Body of pancreas (tissue), 4 donors: ENCODE measurements around the gene GIMAP6. TPM values are rescaled to one million over a fixed set of nuclear protein-coding genes. Genes with fewer than 3 reads are reported as not detected.

Source experiments
- ATAC-seq: fragments of 150-250 bp; one replicate; pipeline ENCODE4 v1.9.1; 2016
- DNase-seq, 4 donors: peaks; one replicate each; pipeline ENCODE4 v3.0.0-alpha.2; 2019
- H3K27ac ChIP-seq, 4 donors: fragments of 200-600 bp; sonication (generic); 1 replicate in 3 of 4; 2 replicates in 1 of 4; pipeline versions ENCODE4 v1.5.1 to v1.6.1; 2016 to 2019; ENCODE audit warnings: mild to moderate bottlenecking in 1 of 4, mixed read lengths in 1 of 4, moderate library complexity in 1 of 4
- H3K27me3 ChIP-seq, 2 donors: fragments of 200-600 bp; sonication (generic); one replicate each; pipeline ENCODE4 v1.6.0; 2016; ENCODE audit warnings: mild to moderate bottlenecking in 1 of 2
- H3K36me3 ChIP-seq, 2 donors: fragments of 200-600 bp; sonication (generic); replicated peaks in 1 of 2; 2 replicates each; pipeline ENCODE4 v1.5.1; 2016; ENCODE audit warnings: low read depth in 2 of 2; ENCODE audit not compliant: insufficient read depth in 1 of 2
- H3K4me1 ChIP-seq: fragments of 200-600 bp; sonication (generic); one replicate; pipeline ENCODE4 v1.6.0; 2016
- H3K4me3 ChIP-seq, 2 donors: fragments of 200-600 bp; sonication (generic); 1 replicate in 1 of 2; 2 replicates in 1 of 2; pipeline ENCODE4 v1.5.1; 2016 to 2019
- H3K9me3 ChIP-seq, 3 donors: fragments of 200-600 bp; sonication (generic); 1 replicate in 2 of 3; 2 replicates in 1 of 3; pipeline ENCODE4 v1.5.1; 2016
- CTCF ChIP-seq, 7 experiments: fragments of 450-650 bp in 4 of 7; fragments of 200-600 bp in 3 of 7; sonication (generic) in 3 of 7; IDR thresholded peaks; one replicate each; pipeline ENCODE4 v1.5.1; 2016 to 2019; ENCODE audit warnings: antibody characterized with exemption in 7 of 7
- POLR2A ChIP-seq, 3 donors: fragments of 450-650 bp; IDR thresholded peaks; one replicate each; pipeline ENCODE4 v1.6.1; 2016; ENCODE audit warnings: antibody characterized with exemption in 3 of 3, mild to moderate bottlenecking in 2 of 3
- WGBS, 2 donors: methylation state at CpG; one replicate each; pipeline ENCODE4 v1.1.5; 2017; 5-methylcytosine and 5-hydroxymethylcytosine counted together
- intact Hi-C: fragments of 100-400 bp; cut with DNase I; formaldehyde crosslinking; loops from one replicate; pipeline ENCODE4 v1.15.1; 2023
- total RNA-seq, 2 donors: library from RNA; depleted of rRNA; stranded (reverse); fragments of >200 nt; gene quantifications; one replicate each; pipeline ENCODE4 v1.1.0, GENCODE V29; 2016

Gene GIMAP6
- total RNA-seq, 2 donors from 2014 or later = 8.6 to 10.6 TPM

DNA sequence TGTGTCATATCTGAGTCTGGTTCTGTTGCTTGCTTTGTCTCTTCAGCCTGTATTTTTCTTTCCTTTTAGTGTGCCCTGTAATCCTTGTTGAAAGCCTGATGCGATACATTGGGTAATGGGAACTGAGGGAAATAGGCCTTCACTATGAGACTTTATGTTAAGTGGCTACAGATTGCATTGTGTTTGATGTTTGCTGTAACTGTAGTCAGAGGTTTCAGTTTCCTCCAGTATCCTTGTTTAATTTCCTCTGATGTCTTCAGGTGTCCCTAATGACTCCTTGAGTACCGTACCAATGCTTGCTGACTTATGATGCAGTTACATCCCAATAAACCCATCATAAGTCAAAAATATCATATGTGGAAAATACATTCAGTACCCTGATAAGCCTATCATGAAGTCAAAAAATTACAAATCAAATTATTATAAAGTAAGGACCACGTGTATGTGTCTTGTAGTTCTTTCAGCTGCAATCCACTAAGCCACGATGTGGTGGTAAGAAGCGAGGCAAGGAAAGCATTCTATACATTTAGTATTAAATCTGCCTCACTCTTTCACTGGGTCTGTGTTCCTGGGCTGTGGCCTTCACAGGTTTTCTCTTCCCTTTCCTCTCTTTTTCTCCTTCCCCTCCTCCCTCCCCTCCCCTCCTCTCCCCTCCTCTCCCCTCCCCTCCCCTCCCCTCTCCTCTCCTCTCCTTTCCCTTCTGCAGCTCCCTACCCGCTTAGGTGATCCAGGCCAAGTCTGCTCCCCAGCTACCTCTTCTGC lies 13.3 kb upstream of the GIMAP6 start:
- 71 to 72% methylated on average over 6 of the region's 6 CpGs for WGBS, 2 donors
- intact Hi-C loops = no loop called here
- TF ChIP-seq POLR2A (IDR thresholded peaks at IDR 0.05) = no peak
- TF ChIP-seq CTCF (IDR thresholded peaks at IDR 0.05) = no peak

DNA sequence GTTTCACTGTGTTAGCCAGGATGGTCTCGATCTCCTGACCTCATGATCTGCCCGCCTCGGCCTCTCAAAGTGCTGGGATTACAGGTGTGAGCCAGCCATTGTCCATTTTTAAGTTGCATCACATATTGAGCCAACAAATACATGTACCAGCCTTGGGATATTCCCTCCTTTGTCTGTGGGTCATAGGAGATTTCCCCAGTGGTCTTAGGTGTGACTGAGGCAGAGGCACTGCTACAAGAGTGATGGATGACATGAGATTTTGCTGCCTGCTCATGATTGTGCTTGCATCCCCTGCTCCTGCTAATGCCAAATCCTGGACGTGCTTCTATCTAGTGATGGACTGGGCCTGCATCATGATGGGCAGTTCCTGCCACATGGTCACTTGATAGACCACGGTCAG lies 10.7 kb upstream of the GIMAP6 start:
- DNase-seq (no peak), ATAC-seq (no peak)
- no peak overlapping the region for H3K4me3 ChIP-seq
- 76 to 88% methylated on average over 3 to 5 of the region's 5 CpGs for WGBS, 2 donors
- no peaks in the 10 kb centered on the region for H3K4me1 ChIP-seq
- no peak for TF ChIP-seq POLR2A (IDR thresholded peaks at IDR 0.05)
- TF ChIP-seq CTCF (IDR thresholded peaks at IDR 0.05) = no peak
- no peaks in the 10 kb centered on the region for H3K27me3 ChIP-seq
- no peak overlapping the region for H3K27ac ChIP-seq
- intact Hi-C loops = no loop called here
- no peaks in the 10 kb centered on the region for H3K36me3 ChIP-seq
- peaks cover 0 to 7% (median 0%) of the 10 kb centered on the region in 3 donors for H3K9me3 ChIP-seq

More for the DNA sequence above, 13.3 kb upstream of the GIMAP6 start:
- Histone ChIP-seq H3K4me1 (no peaks in the 10 kb centered on the region), H3K4me3 (no peak overlapping the region), H3K36me3 (no peaks in the 10 kb centered on the region), H3K27me3 (no peaks in the 10 kb centered on the region), H3K27ac (no peak overlapping the region), H3K9me3 (no peaks in the 10 kb centered on the region)
- DNase-seq (no peak), ATAC-seq (no peak)

- Histone ChIP-seq H3K27ac (no peak overlapping the region), H3K4me3 (no peak overlapping the region), H3K36me3 (no peaks in the 10 kb centered on the region), H3K27me3 (no peaks in the 10 kb centered on the region), H3K9me3 (peaks cover 0 to 7% (median 0%) of the 10 kb centered on the region in 3 donors), H3K4me1 (no peaks in the 10 kb centered on the region)
- TF ChIP-seq POLR2A (IDR thresholded peaks at IDR 0.05) = no peak
- no peak for TF ChIP-seq CTCF (IDR thresholded peaks at IDR 0.05)
- ATAC-seq (no peak), DNase-seq (no peak)
- intact Hi-C loops = no loop called here
Observed at GRCh38 chr7:150641854-150642253, 9.7 kb upstream of the GIMAP6 start.

DNA sequence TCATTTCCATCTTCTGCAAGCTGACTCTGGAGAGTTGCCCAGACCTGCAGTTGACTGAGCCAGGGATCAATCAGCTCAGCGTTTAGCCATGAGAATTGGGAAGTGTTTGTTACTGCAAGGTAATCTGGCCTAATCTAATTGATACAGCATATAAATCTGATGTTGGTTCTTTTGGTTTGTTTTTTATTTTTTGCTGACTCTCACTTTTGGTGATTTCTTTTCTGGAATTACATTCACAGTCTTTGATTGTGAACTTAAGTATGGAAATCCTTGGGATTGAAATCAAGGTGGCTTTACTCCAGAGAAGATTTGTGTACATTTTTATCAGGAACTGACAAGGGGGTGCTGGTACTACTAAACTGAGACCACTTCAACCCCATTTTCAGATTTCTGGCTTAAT lies 1.7 kb upstream of the GIMAP6 start:
- Histone ChIP-seq H3K9me3 (peaks cover 0 to 5% (median 0%) of the 10 kb centered on the region in 3 donors), H3K4me3 (no peak overlapping the region), H3K27ac (no peak overlapping the region), H3K4me1 (no peaks in the 10 kb centered on the region), H3K27me3 (no peaks in the 10 kb centered on the region), H3K36me3 (no peaks in the 10 kb centered on the region)
- no peak for TF ChIP-seq CTCF (IDR thresholded peaks at IDR 0.05)
- intact Hi-C loops = no loop called here
- WGBS, 2 donors = 6 to 32% methylated on average over 1 of the region's 1 CpG
- ATAC-seq (no peak), DNase-seq (no peak)
